Measurements from ENCODE around the gene NOXRED1.

- TF ChIP-seq CTCF (IDR thresholded peaks at IDR 0.05; ENCODE audit: low read depth, low read length) (no peak), EZH2phosphoT487 (IDR thresholded peaks at IDR 0.05; ENCODE audit: low read depth) (no peak)
Observed at GRCh38 chr14:77372304-77372841, 51.0 kb downstream of the NOXRED1 start.
